OCI-LY7 (cell line): ENCODE results near the gene MIER1. TPM values are rescaled to one million over a fixed set of nuclear protein-coding genes. Genes with fewer than 3 reads are reported as not detected.

Source experiments
- BruUV-seq: library from RNA; stranded (reverse); fragments of 400-500 nt; replicated peaks from 2 replicates; lab custom pipeline; 2021; lab: Mats Ljungman, UMichigan
- CTCF ChIA-PET: fragments of 300-600 bp; sonication (Branson Sonifier 250); formaldehyde crosslinking; loops from one replicate; lab custom pipeline; 2022; ENCODE audit warnings: antibody characterized with exemption; ENCODE audit not compliant: unreplicated experiment; lab: Charles Lee
- POLR2A ChIA-PET: fragments of 300-600 bp; sonication (Branson Sonifier 250); formaldehyde crosslinking; loops from one replicate; lab custom pipeline; 2022; ENCODE audit warnings: antibody characterized with exemption; lab: Charles Lee
- DNase-seq: peaks from one replicate; pipeline ENCODE4 v3.0.0-alpha.2; 2015; ENCODE audit warnings: low spot score
- H2AFZ ChIP-seq: fragments of 200-600 bp; sonication (generic), shearing (Covaris generic); 2 replicates; pipeline ENCODE4 v1.6.1; 2014; ENCODE audit warnings: mild to moderate bottlenecking, antibody characterized with exemption, low read length, moderate library complexity
- H3K27ac ChIP-seq: fragments of 200-600 bp; sonication (generic); 2 replicates; pipeline ENCODE4 v1.5.1; 2014; ENCODE audit warnings: mixed run types, low read depth, mild to moderate bottlenecking, moderate library complexity, low read length, inconsistent platforms; ENCODE audit not compliant: poor library complexity, severe bottlenecking
- H3K36me3 ChIP-seq: fragments of 200-600 bp; sonication (generic); 2 replicates; pipeline ENCODE4 v1.6.1; 2014; ENCODE audit warnings: mild to moderate bottlenecking, antibody characterized with exemption, low read length, moderate library complexity, mixed read lengths; ENCODE audit not compliant: insufficient read depth
- H3K4me1 ChIP-seq: fragments of 200-600 bp; sonication (generic); 2 replicates; pipeline ENCODE4 v1.5.1; 2014; ENCODE audit warnings: mild to moderate bottlenecking, low read length; ENCODE audit not compliant: insufficient read depth, poor library complexity, severe bottlenecking
- H3K4me2 ChIP-seq: fragments of 200-600 bp; sonication (generic); 2 replicates; pipeline ENCODE4 v1.6.1; 2014; ENCODE audit warnings: mild to moderate bottlenecking, low read length
- H3K4me3 ChIP-seq: fragments of 200-600 bp; sonication (generic); 2 replicates; pipeline ENCODE4 v1.5.1; 2014; ENCODE audit warnings: mild to moderate bottlenecking, low read depth, low read length; ENCODE audit not compliant: poor library complexity, severe bottlenecking
- H3K79me2 ChIP-seq: fragments of 200-600 bp; sonication (generic); 2 replicates; pipeline ENCODE4 v1.6.1; 2016; ENCODE audit warnings: low read depth, mild to moderate bottlenecking, low read length, moderate library complexity, mixed read lengths; ENCODE audit not compliant: insufficient read depth
- H3K9me2 ChIP-seq: fragments of 200-600 bp; sonication (generic); 2 replicates; pipeline ENCODE4 v1.6.1; 2016; ENCODE audit warnings: mild to moderate bottlenecking, low read length, mixed read lengths; ENCODE audit not compliant: insufficient read depth
- H3K9me3 ChIP-seq: fragments of 200-600 bp; sonication (generic); 2 replicates; pipeline ENCODE4 v1.6.1; 2014; ENCODE audit warnings: mild to moderate bottlenecking, mixed run types, low read length, mixed read lengths
- H4K20me1 ChIP-seq: fragments of 200-600 bp; sonication (generic); 2 replicates; pipeline ENCODE4 v1.6.1; 2014; ENCODE audit warnings: mild to moderate bottlenecking, antibody characterized with exemption, low read length, moderate library complexity, mixed read lengths; ENCODE audit not compliant: insufficient read depth
- EZH2phosphoT487 ChIP-seq: fragments of 200-600 bp; sonication (generic); IDR thresholded peaks from 2 replicates; pipeline ENCODE4 v1.6.1; 2018; ENCODE audit warnings: low read depth, borderline replicate concordance, mild to moderate bottlenecking, mixed run types, antibody characterized with exemption, low read length, moderate library complexity, mixed read lengths
- intact Hi-C: fragments of 100-400 bp; cut with micrococcal nuclease; formaldehyde crosslinking; loops from one replicate; pipeline ENCODE4 v1.10.0; 2022; ENCODE audit not compliant: unreplicated experiment
- total RNA-seq, 2 experiments: library from RNA; depleted of rRNA in 1 of 2; stranded (reverse); fragments of >200 nt in 1 of 2; shearing (Covaris generic) in 1 of 2; gene quantifications; 2 replicates each; pipeline ENCODE4 v1.2.3, GENCODE V29; 2014 to 2022
- TF ChIP-seq, protein P1 (sequence below): fragments of 200-600 bp; sonication (generic); conservative IDR thresholded peaks from 2 replicates; pipeline ENCODE4 v1.5.1; 2014; ENCODE audit warnings: mild to moderate bottlenecking, antibody characterized with exemption, low read length, moderate library complexity, mixed read lengths

The MIER1 gene
- total RNA-seq, 2 experiments from 2014 or later, result 24.4 to 45.9 TPM

DNA sequence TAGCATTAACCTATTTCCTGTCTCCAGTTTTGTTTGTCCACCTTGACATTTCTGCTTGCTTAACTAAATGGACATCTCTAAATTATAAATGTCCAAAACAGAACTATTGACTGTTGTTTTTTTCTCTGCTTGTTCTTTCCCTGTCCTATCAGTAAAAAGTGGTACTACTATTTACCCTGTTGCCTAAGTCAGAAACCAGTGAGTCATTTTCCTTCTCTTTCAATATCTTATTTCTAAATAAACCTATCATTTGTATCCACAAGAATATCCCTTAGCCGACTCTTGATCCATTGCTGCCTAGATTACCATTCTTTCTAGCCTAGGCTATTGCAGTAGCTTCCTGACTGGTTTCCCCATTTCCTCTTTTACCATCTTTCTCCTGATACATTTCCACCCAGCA, 22.5 kb downstream of the MIER1 start:
- H3K4me3 ChIP-seq, result no peak overlapping the region
- H3K9me3 ChIP-seq, result no peaks in the 10 kb centered on the region
- H3K27ac ChIP-seq, result no peak overlapping the region
- ChIA-PET POLR2A (interaction anchor here (0.5 to 2.2 kb wide), 7 partner anchors 9 to 83 kb away, joined by 3 to 13 read pairs (median 3); partner anchors contain the start of genes DNAI4 and MIER1), CTCF (no interaction called here)
- peaks cover 69% of the 10 kb centered on the region for H3K79me2 ChIP-seq
- intact Hi-C loops, result no loop called here
- no peaks in the 10 kb centered on the region for H4K20me1 ChIP-seq
- H2AFZ ChIP-seq, result no peak overlapping the region
- no TSS peak for BruUV-seq
- H3K4me2 ChIP-seq, result no peak overlapping the region
- H3K4me1 ChIP-seq, result no peaks in the 10 kb centered on the region
- DNase-seq, result no peak
- peaks cover 97% of the 10 kb centered on the region for H3K36me3 ChIP-seq
- no peaks in the 10 kb centered on the region for H3K9me2 ChIP-seq
- TF ChIP-seq, protein P1, sequence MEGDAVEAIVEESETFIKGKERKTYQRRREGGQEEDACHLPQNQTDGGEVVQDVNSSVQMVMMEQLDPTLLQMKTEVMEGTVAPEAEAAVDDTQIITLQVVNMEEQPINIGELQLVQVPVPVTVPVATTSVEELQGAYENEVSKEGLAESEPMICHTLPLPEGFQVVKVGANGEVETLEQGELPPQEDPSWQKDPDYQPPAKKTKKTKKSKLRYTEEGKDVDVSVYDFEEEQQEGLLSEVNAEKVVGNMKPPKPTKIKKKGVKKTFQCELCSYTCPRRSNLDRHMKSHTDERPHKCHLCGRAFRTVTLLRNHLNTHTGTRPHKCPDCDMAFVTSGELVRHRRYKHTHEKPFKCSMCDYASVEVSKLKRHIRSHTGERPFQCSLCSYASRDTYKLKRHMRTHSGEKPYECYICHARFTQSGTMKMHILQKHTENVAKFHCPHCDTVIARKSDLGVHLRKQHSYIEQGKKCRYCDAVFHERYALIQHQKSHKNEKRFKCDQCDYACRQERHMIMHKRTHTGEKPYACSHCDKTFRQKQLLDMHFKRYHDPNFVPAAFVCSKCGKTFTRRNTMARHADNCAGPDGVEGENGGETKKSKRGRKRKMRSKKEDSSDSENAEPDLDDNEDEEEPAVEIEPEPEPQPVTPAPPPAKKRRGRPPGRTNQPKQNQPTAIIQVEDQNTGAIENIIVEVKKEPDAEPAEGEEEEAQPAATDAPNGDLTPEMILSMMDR, result no peak
- TF ChIP-seq EZH2phosphoT487, result no peak

DNA sequence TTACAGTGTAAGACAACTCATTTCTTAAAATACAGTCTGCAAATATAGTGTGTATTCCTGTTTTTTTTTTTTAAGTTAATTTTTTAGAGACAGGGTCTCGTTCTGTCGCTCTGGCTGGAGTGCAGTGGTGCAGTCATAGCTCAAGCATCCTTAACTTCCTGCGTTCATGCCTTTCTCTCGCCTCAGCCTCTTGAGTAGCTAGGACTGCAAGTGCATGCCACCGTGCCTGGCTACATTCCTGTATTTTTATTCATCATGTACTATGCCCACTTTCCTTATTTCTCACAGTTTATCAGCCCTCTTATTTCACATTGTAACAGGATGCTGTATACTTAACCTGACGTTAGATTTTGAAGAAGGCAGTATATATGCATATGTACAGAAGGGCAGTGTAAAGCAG, 26.7 kb downstream of the MIER1 start:
- peaks cover 35% of the 10 kb centered on the region; the same call in 1 of the 2 replicates for H3K79me2 ChIP-seq
- no peak overlapping the region for H2AFZ ChIP-seq
- BruUV-seq, result no TSS peak
- TF ChIP-seq, protein P1, result no peak
- no peak for TF ChIP-seq EZH2phosphoT487
- no peak overlapping the region for H3K27ac ChIP-seq
- H3K4me1 ChIP-seq, result no peaks in the 10 kb centered on the region
- no peak overlapping the region for H3K4me3 ChIP-seq
- no peak overlapping the region for H3K4me2 ChIP-seq
- no peak for DNase-seq
- peaks cover 99% of the 10 kb centered on the region for H3K36me3 ChIP-seq
- intact Hi-C loops, result no loop called here
- no peaks in the 10 kb centered on the region for H3K9me2 ChIP-seq
- CTCF ChIA-PET, result no interaction called here
- H4K20me1 ChIP-seq, result peaks cover 7% of the 10 kb centered on the region
- no peaks in the 10 kb centered on the region for H3K9me3 ChIP-seq
- POLR2A ChIA-PET, result interaction anchor here (0.6 to 1.3 kb wide), 4 partner anchors 13 to 28 kb away, joined by 3 to 6 read pairs (median 4); no protein-coding TSS in a partner anchor

DNA sequence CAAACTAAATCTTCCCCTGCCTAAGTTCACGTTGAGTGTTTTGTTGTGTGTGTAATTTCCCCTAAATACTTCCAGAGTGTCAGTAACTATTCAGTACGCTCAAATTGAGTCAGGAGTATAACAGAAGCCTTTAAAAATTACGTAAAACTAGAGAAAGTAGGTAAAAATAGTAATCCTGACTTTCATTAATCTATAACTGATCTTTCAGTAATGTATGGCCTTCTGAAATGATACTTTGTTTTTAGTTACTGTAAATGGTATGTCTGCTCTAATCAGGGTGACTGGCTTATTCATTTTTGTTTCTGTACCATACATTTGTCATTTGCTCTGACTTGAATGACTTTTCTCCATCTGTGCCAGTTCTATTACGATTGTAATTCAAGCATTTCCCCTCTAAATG, 29.4 kb downstream of the MIER1 start:
- H3K4me3 ChIP-seq, result no peak overlapping the region
- no peak overlapping the region for H3K4me2 ChIP-seq
- intact Hi-C loops, result no loop called here
- POLR2A ChIA-PET, result interaction anchor here (1.4 kb wide), 1 partner anchor 27 kb away, joined by 6 read pairs; no protein-coding TSS in a partner anchor
- peaks cover 36% of the 10 kb centered on the region for H3K79me2 ChIP-seq
- CTCF ChIA-PET, result no interaction called here
- no peaks in the 10 kb centered on the region for H3K4me1 ChIP-seq
- H3K9me3 ChIP-seq, result no peaks in the 10 kb centered on the region
- H3K36me3 ChIP-seq, result peaks cover 99% of the 10 kb centered on the region
- H4K20me1 ChIP-seq, result peaks cover 11% of the 10 kb centered on the region
- H3K9me2 ChIP-seq, result no peaks in the 10 kb centered on the region
- no peak overlapping the region for H3K27ac ChIP-seq
- DNase-seq, result no peak
- no TSS peak for BruUV-seq
- no peak overlapping the region for H2AFZ ChIP-seq
- no peak for TF ChIP-seq EZH2phosphoT487
- TF ChIP-seq, protein P1, result no peak
